AG04449 (cell line): Measurements from ENCODE around the gene CHN2.

Experiments used
- CTCF ChIA-PET: fragments of 350-600 bp; formaldehyde crosslinking; extraction: SDS; loops from one replicate; lab custom pipeline; 2021; ENCODE audit warnings: antibody characterized with exemption; lab: Yijun Ruan, JAX
- POLR2A ChIA-PET: fragments of 400-600, 350-600 bp; formaldehyde crosslinking; extraction: SDS; loops from one replicate; lab custom pipeline; 2020; ENCODE audit warnings: antibody characterized with exemption, inconsistent platforms; lab: Yijun Ruan, JAX
- DNase-seq: peaks from one replicate; pipeline ENCODE4 v3.0.0-alpha.2; 2010; ENCODE audit warnings: low read depth, low spot score
- H3K4me3 ChIP-seq: 2 replicates; pipeline ENCODE4 v1.5.1; 2011; ENCODE audit warnings: low read depth, mild to moderate bottlenecking, control low read depth, low read length
- CTCF ChIP-seq: IDR thresholded peaks from one replicate; pipeline ENCODE4 v1.5.1; 2011; ENCODE audit warnings: mild to moderate bottlenecking, moderate library complexity, low read length, control low read depth, inconsistent platforms; ENCODE audit not compliant: insufficient read depth; ENCODE audit errors: missing control alignments

CHN2 gene

GRCh38 chr7:29453021-29453420 lies 258.4 kb downstream of the CHN2 start:
- H3K4me3 ChIP-seq, result no peak overlapping the region
- DNase-seq, result no peak
- POLR2A ChIA-PET, result no interaction called here
- CTCF ChIA-PET, result no interaction called here
- no peak for TF ChIP-seq CTCF

- no peak for DNase-seq
- ChIA-PET POLR2A (no interaction called here), CTCF (no interaction called here)
- no peak overlapping the region for H3K4me3 ChIP-seq
- TF ChIP-seq CTCF, result no peak
Measured at GRCh38 chr7:29454464-29454863, 259.9 kb downstream of the CHN2 start.

GRCh38 chr7:29454899-29455451 lies 260.4 kb downstream of the CHN2 start:
- ChIA-PET POLR2A (no interaction called here), CTCF (interaction anchor here (1.1 to 4.0 kb wide), 2 partner anchors 46 to 528 kb away, joined by 4 to 11 read pairs; no protein-coding TSS in a partner anchor)
- no peak for DNase-seq
- no peak overlapping the region for H3K4me3 ChIP-seq
- no peak for TF ChIP-seq CTCF

GRCh38 chr7:29457141-29457561 lies 262.6 kb downstream of the CHN2 start:
- H3K4me3 ChIP-seq, result no peak overlapping the region
- ChIA-PET CTCF (interaction anchor here (1.6 to 4.0 kb wide), 2 partner anchors 12 to 48 kb away, joined by 5 to 11 read pairs; no protein-coding TSS in a partner anchor), POLR2A (no interaction called here)
- no peak for DNase-seq
- TF ChIP-seq CTCF, result no peak

- no peak for TF ChIP-seq CTCF
- no peak for DNase-seq
- POLR2A ChIA-PET, result no interaction called here
- H3K4me3 ChIP-seq, result no peak overlapping the region
- CTCF ChIA-PET, result interaction anchor here (1.6 to 4.0 kb wide), 2 partner anchors 12 to 48 kb away, joined by 5 to 11 read pairs; no protein-coding TSS in a partner anchor
Measured at GRCh38 chr7:29457565-29458011, 263.0 kb downstream of the CHN2 start.

- no peak overlapping the region for H3K4me3 ChIP-seq
- no peak for DNase-seq
- POLR2A ChIA-PET, result no interaction called here
- TF ChIP-seq CTCF, result no peak
- CTCF ChIA-PET, result interaction anchor here (0.9 kb wide), 1 partner anchor 349 kb away, joined by 3 read pairs; no protein-coding TSS in a partner anchor
Measured at GRCh38 chr7:29458933-29459332, 264.4 kb downstream of the CHN2 start.
